GM23248 (cell line): ENCODE results near the gene TLR9.

ENCODE experiments used
- EZH2 ChIP-seq: fragments of 200-600 bp; sonication (generic); IDR thresholded peaks from 2 replicates; pipeline ENCODE4 v1.6.1; 2018; ENCODE audit warnings: antibody characterized with exemption, mild to moderate bottlenecking; ENCODE audit not compliant: insufficient read depth, poor library complexity, severe bottlenecking
- EZH2phosphoT487 ChIP-seq: fragments of 200-600 bp; sonication (generic); IDR thresholded peaks from 2 replicates; pipeline ENCODE4 v1.6.1; 2018; ENCODE audit warnings: antibody characterized with exemption, moderate library complexity, mild to moderate bottlenecking, low read depth; ENCODE audit not compliant: insufficient read depth

DNA sequence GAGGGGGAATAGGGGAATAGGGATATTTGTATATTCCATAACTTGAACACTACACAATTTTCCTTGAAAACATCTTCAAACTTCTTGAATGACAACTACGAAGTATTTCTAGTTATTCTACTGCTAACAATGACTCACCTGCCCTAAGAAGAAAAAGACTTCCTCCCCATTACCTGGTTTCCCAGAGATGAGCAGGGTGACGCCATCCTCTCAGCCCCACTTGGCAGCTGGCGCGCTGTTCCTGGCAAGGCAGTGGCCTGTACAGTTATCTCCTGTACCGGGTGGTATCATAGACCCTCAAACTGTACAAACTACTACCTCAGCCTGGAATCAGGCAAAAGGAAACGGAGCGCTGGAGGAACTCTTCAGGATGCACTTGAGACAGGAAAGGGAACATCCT is 42.6 kb upstream of the TLR9 start:
- no peak for TF ChIP-seq EZH2
- no peak for TF ChIP-seq EZH2phosphoT487
